Activated CD4-positive, CD25-positive, alpha-beta regulatory T cell treated with anti-CD3 and anti-CD28 coated beads, Interleukin-2, amount 50 U/mL, for 24 hours (primary cell): ENCODE data around the gene NMNAT1.
"Not testable (repeated sequence)": the region's sequence is repeated elsewhere in the genome, so short reads cannot be mapped to it uniquely, and the experiment has no call there.

Source experiments
- ATAC-seq, 2 donors: fragments of 150-1000 bp; cut with Tn5 transposase; one replicate each; pipeline ENCODE4 v1.10.0; 2021; ENCODE audit warnings: mild to moderate bottlenecking in 1 of 2, moderate library complexity in 1 of 2

The NMNAT1 gene

DNA sequence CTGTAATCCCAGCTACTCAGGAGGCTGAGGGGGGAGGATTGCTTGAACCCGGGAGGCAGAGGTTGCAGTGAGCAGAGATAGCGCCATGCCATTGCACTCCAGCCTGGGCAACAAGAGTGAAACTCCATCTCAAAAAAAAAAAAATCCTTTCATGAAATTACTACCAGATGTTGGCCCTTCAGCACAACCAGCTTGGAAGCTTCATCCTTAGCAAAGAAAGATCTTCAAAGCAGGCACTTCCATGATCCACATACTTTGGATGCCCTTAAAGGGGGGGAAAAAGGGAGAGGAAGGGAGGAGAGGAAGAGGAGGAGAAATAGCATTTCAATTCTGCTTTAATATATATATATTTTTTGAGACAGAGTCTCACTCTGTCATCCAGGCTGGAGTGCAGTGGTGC lies 77.4 kb downstream of the NMNAT1 start:
- ATAC-seq, result not testable (repeated sequence)

DNA sequence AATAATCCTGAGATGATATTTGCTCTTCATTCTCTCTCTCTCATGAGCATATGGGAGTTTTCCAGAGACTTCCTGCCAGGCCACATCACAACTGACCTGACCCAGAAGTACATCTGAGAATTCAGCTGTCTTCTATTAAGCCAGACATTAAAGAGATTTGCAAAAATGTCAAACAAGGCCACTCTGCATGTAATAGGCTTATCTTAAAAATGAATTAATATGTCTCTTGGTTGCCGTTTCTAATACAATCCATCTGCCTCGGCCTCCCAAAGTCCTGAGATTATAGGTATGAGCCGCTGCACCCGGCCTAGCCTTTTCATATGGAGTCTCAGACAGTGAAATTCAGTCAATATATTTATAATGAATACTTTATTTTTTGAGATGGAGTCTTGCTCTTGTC lies 78.7 kb downstream of the NMNAT1 start:
- not testable (repeated sequence) for ATAC-seq

DNA sequence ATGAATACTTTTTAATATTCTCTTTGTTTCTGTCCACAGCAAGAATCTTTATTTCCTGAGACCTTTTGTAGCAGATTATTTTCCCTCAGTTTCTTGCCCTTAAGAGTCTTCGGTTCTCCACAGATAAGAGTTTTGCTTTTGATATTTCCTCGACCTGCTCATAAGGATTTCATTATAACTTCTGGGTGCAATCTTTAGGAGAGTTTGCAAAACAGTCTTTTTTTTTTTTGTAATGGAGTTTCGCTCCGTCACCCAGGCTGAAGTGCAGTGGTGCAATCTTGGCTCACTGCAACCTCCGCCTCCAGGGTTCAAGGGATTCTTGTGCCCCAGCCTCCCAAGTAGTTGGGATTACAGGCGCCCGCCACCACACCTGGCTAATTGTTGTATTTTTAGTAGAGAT lies 79.4 kb downstream of the NMNAT1 start:
- no peak for ATAC-seq

DNA sequence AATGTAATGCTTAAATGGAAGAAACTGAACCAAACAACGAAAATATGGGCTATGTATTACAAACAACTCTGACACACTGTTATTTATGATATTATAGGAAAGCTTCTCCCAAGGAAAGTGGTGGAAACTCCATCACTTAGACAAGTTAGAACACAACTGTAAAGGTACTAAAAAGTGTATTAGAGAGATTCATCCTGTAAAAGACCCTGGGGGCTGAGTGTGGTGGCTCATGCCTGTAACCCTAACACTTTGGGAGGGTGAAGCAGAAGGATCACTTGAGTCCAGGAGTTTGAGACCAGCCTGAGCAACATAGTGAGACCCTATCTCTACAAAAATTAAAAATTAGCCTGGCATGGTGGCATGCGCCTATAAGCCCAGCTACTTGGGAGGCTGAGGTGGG lies 82.1 kb downstream of the NMNAT1 start:
- no peak for ATAC-seq

DNA sequence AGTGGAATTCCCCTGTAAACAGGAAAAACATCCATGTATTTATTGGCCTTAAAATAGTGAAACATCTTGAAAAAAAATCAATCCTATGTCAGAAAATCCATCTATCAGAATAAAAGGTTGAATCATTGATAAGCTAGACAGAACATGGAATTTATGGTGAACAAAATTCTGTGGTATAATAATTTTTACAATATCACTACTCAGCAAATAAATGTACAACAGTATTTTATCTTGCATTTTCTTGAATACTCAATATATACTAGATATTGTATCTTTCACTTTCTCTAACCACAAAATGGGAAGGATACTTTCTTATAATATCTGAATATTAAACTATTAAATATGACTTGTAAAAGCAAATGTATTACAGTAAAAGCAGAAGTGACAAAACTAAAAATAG lies 83.8 kb downstream of the NMNAT1 start:
- no peak for ATAC-seq

DNA sequence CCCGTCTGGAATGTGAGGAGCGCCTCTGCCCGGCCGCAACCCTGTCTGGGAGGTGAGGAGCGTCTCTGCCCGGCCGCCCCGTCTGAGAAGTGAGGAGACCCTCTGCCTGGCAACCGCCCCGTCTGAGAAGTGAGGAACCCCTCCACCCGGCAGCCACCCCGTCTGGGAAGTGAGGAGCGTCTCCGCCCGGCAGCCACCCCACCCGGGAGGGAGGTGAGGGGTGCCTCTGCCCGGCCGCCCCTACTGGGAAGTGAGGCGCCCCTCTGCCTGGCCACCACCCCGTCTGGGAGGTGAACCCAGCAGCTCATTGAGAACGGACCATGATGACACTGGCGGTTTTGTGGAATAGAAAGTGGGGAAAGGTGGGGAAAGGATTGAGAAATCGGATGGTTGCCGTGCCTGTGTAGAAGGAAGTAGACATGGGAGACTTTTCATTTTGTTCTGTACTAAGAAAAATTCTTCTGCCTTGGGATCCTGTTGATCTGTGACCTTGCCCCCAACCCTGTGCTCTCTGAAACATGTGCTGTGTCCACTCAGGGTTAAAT lies 85.8 kb downstream of the NMNAT1 start:
- not testable (repeated sequence) for ATAC-seq

DNA sequence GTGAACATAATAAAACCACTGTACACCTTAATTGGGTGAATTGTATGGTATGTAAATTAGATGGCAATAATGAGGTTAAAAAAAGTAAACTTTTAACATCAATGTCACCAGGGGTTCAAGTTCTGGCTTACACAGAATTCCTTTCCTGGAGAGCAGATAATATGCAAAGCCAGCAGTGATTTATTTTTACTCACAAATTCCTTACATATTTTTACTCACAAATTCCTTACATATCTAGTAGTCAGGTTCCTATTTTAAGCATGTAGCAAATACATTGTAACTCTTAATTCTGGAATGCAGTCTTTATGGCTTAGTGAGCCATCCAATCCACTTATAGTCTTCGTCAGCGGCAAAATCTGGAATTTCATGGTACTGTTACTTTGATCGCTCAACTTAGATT lies 88.2 kb downstream of the NMNAT1 start:
- no peak for ATAC-seq

DNA sequence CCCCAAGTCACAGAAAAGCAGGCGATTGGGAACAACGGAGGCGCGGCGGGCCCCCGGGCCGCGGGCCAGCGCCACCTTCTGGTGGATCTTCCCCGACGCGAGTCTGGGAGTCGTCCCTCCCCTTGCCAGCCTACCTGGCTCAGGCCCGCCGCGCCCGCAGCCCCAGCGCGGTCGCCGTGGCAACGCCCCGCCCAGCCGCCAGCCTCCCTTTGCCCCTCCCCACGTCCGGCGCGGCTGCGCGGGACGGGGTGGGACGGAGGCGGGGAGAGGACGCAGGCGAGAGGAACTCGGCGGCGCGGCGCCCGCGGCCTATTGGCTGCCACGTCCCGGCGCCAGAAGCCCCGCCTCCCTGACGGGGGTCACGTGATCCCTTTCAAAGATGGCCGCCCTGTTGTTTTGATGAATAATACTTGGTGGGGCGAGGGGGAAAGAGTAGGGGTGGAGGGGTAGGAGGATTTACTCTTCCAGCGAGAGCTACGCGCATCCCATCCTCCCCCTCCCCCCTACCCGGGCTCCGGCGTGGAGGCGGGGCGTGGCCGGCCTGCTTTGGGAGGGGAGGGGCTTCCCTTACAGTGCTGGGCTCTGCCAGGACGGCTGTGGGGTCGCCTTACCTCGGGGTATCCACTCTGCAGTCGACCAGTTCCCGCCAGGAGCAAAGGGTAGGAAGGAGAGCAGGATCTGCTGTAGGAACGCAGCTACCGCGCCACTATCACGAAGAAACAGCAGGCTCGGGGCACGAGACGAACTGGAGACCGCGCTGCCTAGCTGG lies 89.5 kb downstream of the NMNAT1 start, which contains the start of gene UBE4B:
UBE4B (plus strand) TSS at position 369 of the 769 bp plus-strand sequence. CDS start 713 bp downstream, outside the sequence.
- ATAC-seq, result peak; percentile 92 to 96

DNA sequence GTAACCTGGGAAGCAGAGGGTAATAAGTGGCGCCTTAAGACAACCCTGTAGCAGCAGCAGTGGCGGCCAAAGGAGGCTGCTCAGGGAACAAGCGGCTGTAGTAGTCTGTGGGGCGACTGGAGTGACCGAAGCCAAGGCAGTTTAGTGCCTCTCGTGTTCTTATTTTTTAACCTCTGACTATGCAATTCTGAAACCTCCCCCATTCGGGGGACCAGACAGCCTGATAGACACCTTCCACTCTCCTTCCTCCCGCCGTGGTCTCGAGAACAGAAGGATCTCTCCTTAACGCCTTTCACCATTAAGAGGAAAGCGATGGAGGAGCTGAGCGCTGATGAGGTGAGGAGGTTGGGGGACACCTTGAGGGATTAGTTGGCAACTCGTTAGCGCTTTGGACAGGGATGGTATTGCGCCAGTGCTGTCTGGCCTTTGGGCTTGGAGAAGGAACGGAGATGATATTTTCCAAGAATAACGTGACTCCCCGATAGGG lies 90.1 kb downstream of the NMNAT1 start:
- ATAC-seq, result peak; percentile 15 to 21
